ENCODE results near the gene SAMD1.

The SAMD1 gene

GRCh38 chr19:14086098-14086497 lies 4.5 kb downstream of the SAMD1 start:
- Histone ChIP-seq H4K91ac (ENCODE audit: low read depth, low read length) (no peak overlapping the region), H3K79me1 (ENCODE audit: low read length) (peaks cover 11% of the 10 kb centered on the region), H2BK5ac (ENCODE audit: low read depth, low read length, poor library complexity) (no peak overlapping the region), H4K12ac (ENCODE audit: low read depth, low read length) (no peak overlapping the region), H2BK120ac (ENCODE audit: insufficient read depth, low read length, poor library complexity) (no peak overlapping the region), H3K27me3 (ENCODE audit: insufficient read depth, low read length) (no peaks in the 10 kb centered on the region), H3K36me3 (ENCODE audit: control insufficient read depth in 1 of 2, insufficient read depth in 2 of 2, low read length in 2 of 2) (peaks cover 17 to 18% of the 10 kb centered on the region in 2 experiments), H3K14ac (ENCODE audit: low read length) (no peak overlapping the region), H3K23ac (ENCODE audit: low read length) (no peak overlapping the region), H3K18ac (ENCODE audit: low read length) (no peak overlapping the region), H2BK12ac (ENCODE audit: low read length) (no peak overlapping the region), H3K9ac (ENCODE audit: low read length) (no peak overlapping the region), H4K8ac (ENCODE audit: low read depth, low read length) (no peak overlapping the region), H3K4me2 (ENCODE audit: low read length) (no peak overlapping the region), H3K79me2 (ENCODE audit: control insufficient read depth, insufficient read depth, low read length, poor library complexity) (peaks cover 8% of the 10 kb centered on the region), H3K4ac (ENCODE audit: low read depth, low read length) (no peak overlapping the region), H2AK5ac (ENCODE audit: low read length) (no peak overlapping the region), H3K4me3 (ENCODE audit: low read depth, low read length) (no peak overlapping the region), H3K27ac (ENCODE audit: low read depth, low read length) (no peak overlapping the region), H3K9me3 (ENCODE audit: insufficient read depth, low read depth, low read length) (no peaks in the 10 kb centered on the region), H2AFZ (ENCODE audit: insufficient read depth, low read length, poor library complexity) (no peak overlapping the region), H3K4me1 (ENCODE audit: control insufficient read depth in 1 of 2, insufficient read depth in 2 of 2, low read length in 2 of 2) (peaks cover 7 to 10% of the 10 kb centered on the region in 2 experiments)
- WGBS (ENCODE audit: extremely low coverage, insufficient coverage, insufficient read length), result no CpG with 5 or more reads among the region's 5 CpGs
- DNase-seq, result no peak

- DNase-seq, result peak in 1 of 2 donors; percentile 40
- no peaks in the 10 kb centered on the region for H3K9me3 ChIP-seq (ENCODE audit: insufficient read depth, low read depth, low read length)
- no peak within 1 kb of the TSS for H2AFZ ChIP-seq (ENCODE audit: insufficient read depth, low read length, poor library complexity)
- no peak within 1 kb of the TSS for H3K4ac ChIP-seq (ENCODE audit: low read depth, low read length)
- no peaks in the 10 kb centered on the region for H3K27me3 ChIP-seq (ENCODE audit: insufficient read depth, low read length)
- H3K4me3 ChIP-seq (ENCODE audit: low read depth, low read length), result no peak within 1 kb of the TSS
- H2BK12ac ChIP-seq (ENCODE audit: low read length), result no peak within 1 kb of the TSS
- H3K79me1 ChIP-seq (ENCODE audit: low read length), result peaks cover 12% of the 10 kb centered on the region
- H4K12ac ChIP-seq (ENCODE audit: low read depth, low read length), result peak within 1 kb of the TSS; percentile 32
- peaks cover 17 to 18% of the 10 kb centered on the region in 2 experiments for H3K36me3 ChIP-seq (ENCODE audit: control insufficient read depth in 1 of 2, insufficient read depth in 2 of 2, low read length in 2 of 2)
- no peak within 1 kb of the TSS for H2BK5ac ChIP-seq (ENCODE audit: low read depth, low read length, poor library complexity)
- no peak within 1 kb of the TSS for H2AK5ac ChIP-seq (ENCODE audit: low read length)
- H2BK120ac ChIP-seq (ENCODE audit: insufficient read depth, low read length, poor library complexity), result no peak within 1 kb of the TSS
- peaks cover 7 to 12% of the 10 kb centered on the region in 2 experiments for H3K4me1 ChIP-seq (ENCODE audit: control insufficient read depth in 1 of 2, insufficient read depth in 2 of 2, low read length in 2 of 2)
- H3K9ac ChIP-seq (ENCODE audit: low read length), result no peak within 1 kb of the TSS
- no peak within 1 kb of the TSS for H3K14ac ChIP-seq (ENCODE audit: low read length)
- H3K27ac ChIP-seq (ENCODE audit: low read depth, low read length), result no peak within 1 kb of the TSS
- no peak within 1 kb of the TSS for H3K18ac ChIP-seq (ENCODE audit: low read length)
- H4K91ac ChIP-seq (ENCODE audit: low read depth, low read length), result peak within 1 kb of the TSS; percentile 21
- no CpG with 5 or more reads among the region's 54 CpGs for WGBS (ENCODE audit: extremely low coverage, insufficient coverage, insufficient read length)
- peak within 1 kb of the TSS; percentile 57 for H3K4me2 ChIP-seq (ENCODE audit: low read length)
- no peak within 1 kb of the TSS for H3K23ac ChIP-seq (ENCODE audit: low read length)
- peaks cover 9% of the 10 kb centered on the region for H3K79me2 ChIP-seq (ENCODE audit: control insufficient read depth, insufficient read depth, low read length, poor library complexity)
- H4K8ac ChIP-seq (ENCODE audit: low read depth, low read length), result peak within 1 kb of the TSS; percentile 25
These were observed 5.1 kb downstream of the SAMD1 start, which contains the start of gene C19orf67 for GRCh38 chr19:14085309-14085995. Gene C19orf67, minus strand, starts transcription at chr19:14085783. Its CDS starts 156 bp downstream, at chr19:14085627.

- H3K14ac ChIP-seq (ENCODE audit: low read length), result no peak overlapping the region
- WGBS (ENCODE audit: extremely low coverage, insufficient coverage, insufficient read length), result no CpG with 5 or more reads among the region's 1 CpG
- H3K79me1 ChIP-seq (ENCODE audit: low read length), result peaks cover 10% of the 10 kb centered on the region
- H3K18ac ChIP-seq (ENCODE audit: low read length), result no peak overlapping the region
- no peak overlapping the region for H2AK5ac ChIP-seq (ENCODE audit: low read length)
- peak overlapping the region; percentile 96 for H3K4me2 ChIP-seq (ENCODE audit: low read length)
- H3K36me3 ChIP-seq (ENCODE audit: control insufficient read depth in 1 of 2, insufficient read depth in 2 of 2, low read length in 2 of 2), result peaks cover 4 to 5% of the 10 kb centered on the region in 2 experiments
- H4K12ac ChIP-seq (ENCODE audit: low read depth, low read length), result no peak overlapping the region
- H3K27me3 ChIP-seq (ENCODE audit: insufficient read depth, low read length), result no peaks in the 10 kb centered on the region
- no peak overlapping the region for H2BK120ac ChIP-seq (ENCODE audit: insufficient read depth, low read length, poor library complexity)
- H3K27ac ChIP-seq (ENCODE audit: low read depth, low read length), result no peak overlapping the region
- no peak overlapping the region for H4K91ac ChIP-seq (ENCODE audit: low read depth, low read length)
- no peaks in the 10 kb centered on the region for H3K9me3 ChIP-seq (ENCODE audit: insufficient read depth, low read depth, low read length)
- no peak overlapping the region for H3K9ac ChIP-seq (ENCODE audit: low read length)
- no peak overlapping the region for H2AFZ ChIP-seq (ENCODE audit: insufficient read depth, low read length, poor library complexity)
- no peak overlapping the region for H2BK5ac ChIP-seq (ENCODE audit: low read depth, low read length, poor library complexity)
- no peak for DNase-seq
- H3K4me3 ChIP-seq (ENCODE audit: low read depth, low read length), result no peak overlapping the region
- no peak overlapping the region for H3K4ac ChIP-seq (ENCODE audit: low read depth, low read length)
- H3K23ac ChIP-seq (ENCODE audit: low read length), result no peak overlapping the region
- H3K79me2 ChIP-seq (ENCODE audit: control insufficient read depth, insufficient read depth, low read length, poor library complexity), result peaks cover 6% of the 10 kb centered on the region
- H3K4me1 ChIP-seq (ENCODE audit: control insufficient read depth in 1 of 2, insufficient read depth in 2 of 2, low read length in 2 of 2), result peaks cover 4 to 8% of the 10 kb centered on the region in 2 experiments
- no peak overlapping the region for H4K8ac ChIP-seq (ENCODE audit: low read depth, low read length)
- no peak overlapping the region for H2BK12ac ChIP-seq (ENCODE audit: low read length)
These were observed 7.9 kb downstream of the SAMD1 start for GRCh38 chr19:14082675-14082960.

GRCh38 chr19:14081797-14082674 lies 8.5 kb downstream of the SAMD1 start:
- peaks cover 2 to 5% of the 10 kb centered on the region in 2 experiments for H3K36me3 ChIP-seq (ENCODE audit: control insufficient read depth in 1 of 2, insufficient read depth in 2 of 2, low read length in 2 of 2)
- H3K23ac ChIP-seq (ENCODE audit: low read length), result no peak overlapping the region
- H2AK5ac ChIP-seq (ENCODE audit: low read length), result peak overlapping the region; percentile 88
- peaks cover 4 to 8% of the 10 kb centered on the region in 2 experiments for H3K4me1 ChIP-seq (ENCODE audit: control insufficient read depth in 1 of 2, insufficient read depth in 2 of 2, low read length in 2 of 2)
- peak overlapping the region; percentile 96 for H3K4me2 ChIP-seq (ENCODE audit: low read length)
- H3K79me2 ChIP-seq (ENCODE audit: control insufficient read depth, insufficient read depth, low read length, poor library complexity), result peaks cover 6% of the 10 kb centered on the region
- H3K14ac ChIP-seq (ENCODE audit: low read length), result peak overlapping the region; percentile 85
- no CpG with 5 or more reads among the region's 24 CpGs for WGBS (ENCODE audit: extremely low coverage, insufficient coverage, insufficient read length)
- peak overlapping the region; percentile 94 for H4K91ac ChIP-seq (ENCODE audit: low read depth, low read length)
- peak overlapping the region; percentile 94 for H4K12ac ChIP-seq (ENCODE audit: low read depth, low read length)
- H3K4ac ChIP-seq (ENCODE audit: low read depth, low read length), result peak overlapping the region; percentile 66
- H3K18ac ChIP-seq (ENCODE audit: low read length), result peak overlapping the region; percentile 89
- H3K9ac ChIP-seq (ENCODE audit: low read length), result peak overlapping the region; percentile 86
- peak overlapping the region; percentile 85 for H2AFZ ChIP-seq (ENCODE audit: insufficient read depth, low read length, poor library complexity)
- peak overlapping the region; percentile 86 for H3K4me3 ChIP-seq (ENCODE audit: low read depth, low read length)
- peak overlapping the region; percentile 78 for H3K27ac ChIP-seq (ENCODE audit: low read depth, low read length)
- peak overlapping the region; percentile 88 for H4K8ac ChIP-seq (ENCODE audit: low read depth, low read length)
- no peaks in the 10 kb centered on the region for H3K9me3 ChIP-seq (ENCODE audit: insufficient read depth, low read depth, low read length)
- peaks cover 10% of the 10 kb centered on the region for H3K79me1 ChIP-seq (ENCODE audit: low read length)
- H2BK12ac ChIP-seq (ENCODE audit: low read length), result peak overlapping the region; percentile 59
- DNase-seq, result peak; percentile 85 to 89
- no peaks in the 10 kb centered on the region for H3K27me3 ChIP-seq (ENCODE audit: insufficient read depth, low read length)
- peak overlapping the region; percentile 67 for H2BK5ac ChIP-seq (ENCODE audit: low read depth, low read length, poor library complexity)
- peak overlapping the region; percentile 81 for H2BK120ac ChIP-seq (ENCODE audit: insufficient read depth, low read length, poor library complexity)
